Urinary bladder (tissue), 4 donors: Measurements from ENCODE around the gene ATXN7L1. TPM values are rescaled to one million over a fixed set of nuclear protein-coding genes. Genes with fewer than 3 reads are reported as not detected.

ENCODE experiments used
- DNase-seq: peaks from one replicate; pipeline ENCODE4 v3.0.0-alpha.2; 2015; ENCODE audit errors: extremely low spot score
- H3K27ac ChIP-seq: one replicate; pipeline ENCODE4 v1.5.1; 2013; ENCODE audit warnings: low read depth, mild to moderate bottlenecking, moderate library complexity
- H3K36me3 ChIP-seq: one replicate; pipeline ENCODE4 v1.6.1; 2013; ENCODE audit warnings: mild to moderate bottlenecking, moderate library complexity; ENCODE audit not compliant: insufficient read depth
- H3K4me1 ChIP-seq: one replicate; pipeline ENCODE4 v1.6.1; 2013; ENCODE audit warnings: mild to moderate bottlenecking, moderate library complexity; ENCODE audit not compliant: insufficient read depth
- H3K4me3 ChIP-seq: one replicate; pipeline ENCODE4 v1.5.1; 2013; ENCODE audit warnings: low read depth, low read length
- WGBS: extraction: QIAGEN DNeasy Blood & Tissue Kit; methylation state at CpG from one replicate; pipeline ENCODE4 v1.1.7; 2013; 5-methylcytosine and 5-hydroxymethylcytosine counted together
- polyA plus RNA-seq: library from polyadenylated mRNA; stranded (reverse); fragments of 200-250 nt; gene quantifications from one replicate; pipeline ENCODE4 v1.2.3, GENCODE V29; 2013
- total RNA-seq: library from RNA; depleted of rRNA; stranded (reverse); fragments of >200 nt; gene quantifications from one replicate; pipeline ENCODE4 v1.2.3, GENCODE V29; 2014
- donor health status: healthy with polysubstance abuse.
- donor health status: healthy.

The ATXN7L1 gene
- total and polyA plus RNA-seq, 2 donors, result 7.1 to 19.3 TPM

GRCh38 chr7:105661625-105662024, 214.8 kb downstream of the ATXN7L1 start:
- Histone ChIP-seq H3K4me3 (no peak overlapping the region), H3K27ac (no peak overlapping the region), H3K4me1 (no peaks in the 10 kb centered on the region), H3K36me3 (no peaks in the 10 kb centered on the region)
- 91% methylated on average over 6 of the region's 6 CpGs for WGBS
- DNase-seq, result no peak

GRCh38 chr7:105656922-105657521, 219.4 kb downstream of the ATXN7L1 start:
- no peak overlapping the region for H3K27ac ChIP-seq
- H3K4me1 ChIP-seq, result no peaks in the 10 kb centered on the region
- no peak overlapping the region for H3K4me3 ChIP-seq
- DNase-seq, result no peak
- WGBS, result 78% methylated on average over 7 of the region's 7 CpGs
- no peaks in the 10 kb centered on the region for H3K36me3 ChIP-seq

- Histone ChIP-seq H3K27ac (no peak overlapping the region), H3K4me1 (no peaks in the 10 kb centered on the region), H3K36me3 (no peaks in the 10 kb centered on the region), H3K4me3 (no peak overlapping the region)
- 32% methylated on average over 17 of the region's 17 CpGs for WGBS
- DNase-seq, result no peak
These were observed 220.7 kb downstream of the ATXN7L1 start for GRCh38 chr7:105655500-105656380.

GRCh38 chr7:105655067-105655466, 221.3 kb downstream of the ATXN7L1 start:
- Histone ChIP-seq H3K27ac (no peak overlapping the region), H3K4me1 (no peaks in the 10 kb centered on the region), H3K36me3 (no peaks in the 10 kb centered on the region), H3K4me3 (no peak overlapping the region)
- no peak for DNase-seq
- WGBS, result 43% methylated on average over 3 of the region's 3 CpGs

GRCh38 chr7:105654095-105654686, 222.2 kb downstream of the ATXN7L1 start:
- Histone ChIP-seq H3K27ac (no peak overlapping the region), H3K4me3 (no peak overlapping the region), H3K36me3 (no peaks in the 10 kb centered on the region), H3K4me1 (no peaks in the 10 kb centered on the region)
- DNase-seq, result no peak
- 93% methylated on average over 8 of the region's 8 CpGs for WGBS

- DNase-seq, result no peak
- WGBS, result 92% methylated on average over 6 of the region's 6 CpGs
- no peak overlapping the region for H3K4me3 ChIP-seq
- no peaks in the 10 kb centered on the region for H3K4me1 ChIP-seq
- no peaks in the 10 kb centered on the region for H3K36me3 ChIP-seq
- H3K27ac ChIP-seq, result no peak overlapping the region
These were observed 222.9 kb downstream of the ATXN7L1 start for GRCh38 chr7:105653441-105654005.

- Histone ChIP-seq H3K4me3 (no peak overlapping the region), H3K36me3 (no peaks in the 10 kb centered on the region), H3K27ac (no peak overlapping the region), H3K4me1 (no peaks in the 10 kb centered on the region)
- no peak for DNase-seq
- 39% methylated on average over 8 of the region's 8 CpGs for WGBS
These were observed 223.9 kb downstream of the ATXN7L1 start for GRCh38 chr7:105652359-105652993.

- H3K36me3 ChIP-seq, result no peaks in the 10 kb centered on the region
- no peak for DNase-seq
- WGBS, result 96% methylated on average over 2 of the region's 2 CpGs
- H3K27ac ChIP-seq, result no peak overlapping the region
- no peaks in the 10 kb centered on the region for H3K4me1 ChIP-seq
- no peak overlapping the region for H3K4me3 ChIP-seq
These were observed 224.6 kb downstream of the ATXN7L1 start for GRCh38 chr7:105651798-105652197.

- H3K4me3 ChIP-seq, result no peak overlapping the region
- DNase-seq, result no peak
- WGBS, result 83% methylated on average over 2 of the region's 2 CpGs
- H3K4me1 ChIP-seq, result no peaks in the 10 kb centered on the region
- no peaks in the 10 kb centered on the region for H3K36me3 ChIP-seq
- no peak overlapping the region for H3K27ac ChIP-seq
These were observed 225.9 kb downstream of the ATXN7L1 start for GRCh38 chr7:105650382-105650970.

GRCh38 chr7:105649727-105650381, 226.5 kb downstream of the ATXN7L1 start:
- Histone ChIP-seq H3K4me1 (no peaks in the 10 kb centered on the region), H3K36me3 (no peaks in the 10 kb centered on the region), H3K4me3 (no peak overlapping the region), H3K27ac (no peak overlapping the region)
- 43% methylated on average over 4 of the region's 4 CpGs for WGBS
- DNase-seq, result no peak

GRCh38 chr7:105648561-105649401, 227.6 kb downstream of the ATXN7L1 start:
- Histone ChIP-seq H3K4me1 (no peaks in the 10 kb centered on the region), H3K27ac (no peak overlapping the region), H3K4me3 (no peak overlapping the region), H3K36me3 (no peaks in the 10 kb centered on the region)
- DNase-seq, result no peak
- 73% methylated on average over 13 of the region's 13 CpGs for WGBS

GRCh38 chr7:105647591-105647990, 228.8 kb downstream of the ATXN7L1 start:
- H3K27ac ChIP-seq, result no peak overlapping the region
- no peak overlapping the region for H3K4me3 ChIP-seq
- WGBS, result 94% methylated on average over 7 of the region's 7 CpGs
- DNase-seq, result no peak
- no peaks in the 10 kb centered on the region for H3K4me1 ChIP-seq
- H3K36me3 ChIP-seq, result no peaks in the 10 kb centered on the region
